HepG2 (cell line): ENCODE results near the gene STARD6.
A peak's percentile ranks its signal among the peaks of the same experiment; 100 is the strongest.

Source experiments
- AHR ChIP-seq: IDR thresholded peaks from 2 replicates; pipeline ENCODE4 v1.6.1; 2018; ENCODE audit warnings: missing genetic modification reagents, missing compliant biosample characterization
- CTCF ChIP-seq: sonication (generic); formaldehyde crosslinking; IDR thresholded peaks from 2 replicates; pipeline ENCODE4 v1.5.0; 2020; ENCODE audit warnings: mild to moderate bottlenecking, missing genetic modification reagents, moderate library complexity
- FOSL2 ChIP-seq: sonication (generic); formaldehyde crosslinking; IDR thresholded peaks from 2 replicates; pipeline ENCODE4 v1.4.0; 2020; ENCODE audit warnings: missing genetic modification reagents
- HDAC2 ChIP-seq: sonication (generic); formaldehyde crosslinking; IDR thresholded peaks from 2 replicates; pipeline ENCODE4 v1.4.0; 2020; ENCODE audit warnings: missing genetic modification reagents
- HNF4G ChIP-seq, 2 experiments: sonication (generic) in 1 of 2; formaldehyde crosslinking in 1 of 2; IDR thresholded peaks; 2 replicates each; pipeline versions ENCODE4 v1.4.0 to v1.6.1; 2011 to 2020; ENCODE audit warnings: borderline replicate concordance in 2 of 2, low read depth in 2 of 2, mild to moderate bottlenecking in 2 of 2, low read length in 1 of 2, missing genetic modification reagents in 1 of 2, moderate library complexity in 1 of 2
- MLX ChIP-seq: IDR thresholded peaks from 2 replicates; pipeline ENCODE4 v1.6.1; 2016
- PHF8 ChIP-seq: sonication (generic); formaldehyde crosslinking; IDR thresholded peaks from 2 replicates; pipeline ENCODE4 v1.5.0; 2020; ENCODE audit warnings: missing genetic modification reagents
- SIX4 ChIP-seq: sonication (generic); formaldehyde crosslinking; IDR thresholded peaks from 2 replicates; pipeline ENCODE4 v1.4.0; 2020; ENCODE audit warnings: missing genetic modification reagents
- ZMYM2 ChIP-seq: sonication (generic); formaldehyde crosslinking; IDR thresholded peaks from 2 replicates; pipeline ENCODE4 v1.8.0; 2022; ENCODE audit warnings: mild to moderate bottlenecking, missing genetic modification reagents
- ZNF30 ChIP-seq: sonication (generic); formaldehyde crosslinking; IDR thresholded peaks from 2 replicates; pipeline ENCODE4 v1.5.0; 2020; ENCODE audit warnings: mild to moderate bottlenecking, missing genetic modification reagents
- ZNF496 ChIP-seq: sonication (generic); formaldehyde crosslinking; IDR thresholded peaks from 2 replicates; pipeline ENCODE4 v1.8.1; 2023; ENCODE audit warnings: mild to moderate bottlenecking, moderate library complexity, missing genetic modification reagents; ENCODE audit not compliant: insufficient replicate concordance
- ZNF512 ChIP-seq: sonication (generic); formaldehyde crosslinking; IDR thresholded peaks from 2 replicates; pipeline ENCODE4 v1.4.0; 2020; ENCODE audit warnings: mild to moderate bottlenecking, missing genetic modification reagents

GRCh38 chr18:54392543-54393023, 34.9 kb upstream of the STARD6 start:
- no peak for TF ChIP-seq FOSL2 (CRISPR knock-in tag)
- TF ChIP-seq ZNF512: no peak
- TF ChIP-seq ZNF30 (CRISPR knock-in tag): no peak
- TF ChIP-seq MLX: no peak
- TF ChIP-seq AHR (CRISPR knock-in tag): no peak
- TF ChIP-seq ZNF496 (CRISPR knock-in tag): no peak
- no peak for TF ChIP-seq HNF4G (IDR thresholded peaks at IDR 0.05; ENCODE audit: borderline replicate concordance, low read depth, low read length)
- no peak for TF ChIP-seq HNF4G (CRISPR knock-in tag; IDR thresholded peaks at IDR 0.05; ENCODE audit: borderline replicate concordance, low read depth)
- TF ChIP-seq SIX4 (CRISPR knock-in tag): no peak
- no peak for TF ChIP-seq HDAC2
- no peak for TF ChIP-seq ZMYM2 (CRISPR knock-in tag)
- peak; percentile 66 for TF ChIP-seq CTCF (CRISPR knock-in tag)
- TF ChIP-seq PHF8 (CRISPR knock-in tag): no peak
